Astrocyte of the hippocampus (primary cell): ENCODE measurements around the gene CERS5.

ENCODE experiments used
- DNase-seq: peaks from one replicate; pipeline ENCODE4 v3.0.0; 2011; ENCODE audit warnings: low read depth, low spot score

CERS5 gene

DNA sequence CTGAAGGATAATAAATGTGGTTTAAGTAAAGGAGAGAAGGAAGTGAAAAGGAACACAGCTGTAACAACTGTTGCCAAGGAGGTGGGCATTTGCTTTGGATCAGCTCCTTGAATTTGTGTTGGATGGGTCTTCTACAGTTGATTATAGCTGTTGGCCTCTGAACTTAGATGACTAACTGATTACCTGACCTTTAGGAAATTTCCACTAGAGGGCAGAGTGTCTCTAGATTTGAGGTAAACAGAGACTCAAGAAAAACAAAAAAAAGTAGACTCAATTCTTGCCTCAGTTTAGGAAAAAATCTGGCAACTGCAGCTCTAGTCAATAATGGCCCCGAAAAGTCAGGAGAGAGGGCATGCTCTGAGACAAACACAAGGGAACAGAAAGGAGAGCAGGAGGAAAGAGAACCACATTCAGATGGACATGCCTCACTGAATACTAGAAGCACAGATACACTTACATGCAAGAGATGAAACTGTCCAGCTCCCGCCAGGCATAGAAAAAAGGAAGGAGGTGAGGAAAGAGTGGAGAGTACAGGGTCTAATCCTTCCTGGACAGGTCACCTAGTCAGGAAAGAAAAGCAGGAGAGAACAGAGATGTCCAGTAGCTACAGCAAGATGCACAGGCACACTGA lies 34.5 kb downstream of the CERS5 start:
- DNase-seq, result peak; percentile 54

DNA sequence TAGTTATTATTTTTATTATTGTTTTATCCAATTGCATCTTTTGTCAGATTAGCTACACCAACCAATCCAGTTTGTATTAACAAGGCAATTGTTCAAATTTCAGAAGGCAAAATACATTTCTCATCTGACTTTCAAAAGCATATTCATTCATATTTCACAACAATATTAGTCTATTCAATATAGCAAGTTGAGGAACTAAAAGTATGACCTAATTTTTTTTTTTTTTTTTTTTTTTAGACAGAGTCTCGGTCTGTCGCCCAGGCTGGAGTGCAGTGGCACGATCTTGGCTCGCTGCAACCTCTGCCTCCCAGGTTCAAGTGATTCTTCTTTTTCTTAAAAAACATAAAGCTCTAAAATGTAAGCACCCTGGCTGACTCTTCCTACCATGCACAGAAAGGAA lies 37.9 kb downstream of the CERS5 start:
- DNase-seq, result no peak

GRCh38 chr12:50127546-50127945 lies 39.6 kb downstream of the CERS5 start:
- DNase-seq, result no peak

- DNase-seq, result no peak
These were observed 44.0 kb downstream of the CERS5 start for GRCh38 chr12:50123203-50123602.

DNA sequence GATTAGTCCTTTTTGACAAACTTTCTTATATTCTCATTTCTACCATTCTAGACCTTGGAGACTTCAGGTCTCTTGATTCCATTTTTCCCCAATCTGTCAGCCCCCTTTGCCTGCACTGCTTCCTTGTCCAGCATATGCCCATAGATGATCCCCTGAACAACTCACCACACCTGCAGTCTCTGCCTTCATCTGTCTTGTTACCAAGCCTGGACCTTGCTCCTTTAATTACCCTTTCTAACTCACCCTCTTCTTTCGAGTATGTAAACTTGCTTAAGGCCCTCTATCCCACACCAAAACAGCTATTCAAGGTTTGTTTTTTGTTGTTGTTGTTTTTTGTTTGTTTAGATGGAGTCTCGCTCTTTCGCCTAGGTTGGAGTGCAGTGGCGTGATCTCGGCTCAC lies 45.5 kb downstream of the CERS5 start:
- DNase-seq, result no peak

DNA sequence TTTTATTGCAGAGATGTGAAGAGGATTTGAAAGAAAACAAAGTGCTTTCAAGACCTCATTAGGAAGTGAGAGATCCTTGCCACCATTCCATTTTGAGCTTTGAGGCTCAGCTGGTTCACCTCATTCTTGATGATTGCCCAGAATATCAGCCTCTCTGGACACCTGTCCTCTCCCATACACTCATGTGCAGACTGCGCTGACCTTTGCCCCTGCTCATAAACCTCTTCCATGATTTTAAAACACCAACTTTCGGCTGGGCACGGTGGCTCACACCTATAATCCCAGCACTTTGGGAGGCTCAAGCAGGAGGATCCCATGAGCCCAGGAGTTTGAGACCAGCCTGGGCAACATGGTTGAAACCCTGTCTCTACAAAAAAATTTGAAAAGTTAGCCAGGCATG lies 46.2 kb downstream of the CERS5 start:
- no peak for DNase-seq

DNA sequence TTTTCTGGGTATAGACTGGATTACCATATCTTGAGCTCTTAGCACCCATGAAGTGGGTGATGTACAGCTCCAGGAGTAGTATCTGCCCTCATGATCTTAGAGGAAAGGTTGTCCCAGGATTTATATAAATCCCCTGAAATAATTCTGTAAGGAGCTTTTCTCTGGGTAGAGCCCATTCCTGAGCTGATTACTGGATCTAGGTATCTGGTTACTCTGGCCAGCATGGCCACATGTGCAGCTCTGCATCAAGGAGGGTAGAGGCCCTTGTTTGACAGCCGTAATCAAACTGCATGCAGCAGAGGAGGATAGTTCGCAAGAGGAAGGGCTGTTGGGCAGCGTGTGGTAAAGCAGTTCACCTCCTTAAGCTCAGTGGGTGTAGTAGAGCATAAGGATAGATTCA lies 46.6 kb downstream of the CERS5 start:
- DNase-seq, result no peak

DNA sequence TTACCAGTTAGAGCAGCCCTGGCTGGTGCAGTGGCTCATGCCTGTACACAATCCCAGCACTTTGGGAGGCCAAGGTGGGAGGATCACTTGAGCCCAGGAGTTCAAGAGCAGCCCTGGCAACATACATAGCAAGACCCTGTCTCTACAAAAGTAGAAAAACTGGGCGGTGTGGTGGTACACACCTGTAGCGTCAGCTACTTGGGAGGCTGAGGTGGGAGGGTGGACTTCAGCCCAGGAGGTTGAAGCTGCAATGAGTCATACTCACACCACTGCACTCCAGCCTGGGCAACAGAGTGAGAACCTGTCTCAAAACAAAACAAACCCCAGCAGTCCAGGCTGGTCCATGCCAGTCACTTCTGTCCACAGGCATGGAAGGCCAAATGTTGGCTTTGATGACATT lies 47.8 kb downstream of the CERS5 start:
- DNase-seq, result no peak

GRCh38 chr12:50117057-50117622 lies 50.0 kb downstream of the CERS5 start:
- no peak for DNase-seq

- no peak for DNase-seq
These were observed 54.5 kb downstream of the CERS5 start for GRCh38 chr12:50112456-50113218.

GRCh38 chr12:50111693-50112455 lies 55.3 kb downstream of the CERS5 start, which contains the start of gene COX14:
TSS of gene COX14 (plus strand) at chr12:50112236. CDS start at chr12:50120044, 7,808 bp downstream.
- DNase-seq, result peak; percentile 100

- no peak for DNase-seq
These were observed 55.8 kb downstream of the CERS5 start for GRCh38 chr12:50111395-50111692.

DNA sequence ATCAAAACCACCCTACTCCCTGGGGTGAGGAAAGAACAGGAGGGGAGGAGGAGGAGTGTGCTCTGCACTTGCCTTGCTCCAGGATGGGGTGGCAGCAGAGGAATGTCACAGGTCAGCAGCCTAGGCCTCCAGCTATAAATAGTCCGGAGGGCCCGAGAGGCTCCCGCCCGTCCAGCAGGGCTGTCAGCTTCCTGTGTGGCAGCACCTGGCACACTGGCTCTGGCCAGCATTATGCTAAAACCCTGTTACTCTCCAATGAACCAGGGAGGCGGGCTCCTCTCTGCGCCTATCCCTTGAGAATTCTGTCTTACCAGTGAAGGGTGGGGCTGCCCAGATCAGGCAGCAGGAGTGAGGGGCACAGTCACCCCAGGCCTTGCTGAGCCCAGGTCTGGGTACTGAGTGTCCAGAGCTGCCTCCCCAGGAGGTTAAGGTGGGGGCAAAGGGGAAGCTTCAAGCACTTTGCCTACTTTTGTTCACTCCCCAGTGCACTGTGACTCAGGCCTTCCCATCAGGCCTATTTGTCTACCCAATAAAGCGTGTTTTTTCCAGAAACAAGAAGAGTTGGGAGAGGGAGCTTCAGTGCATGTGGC lies 56.3 kb downstream of the CERS5 start:
- peak; percentile 21 for DNase-seq

GRCh38 chr12:50110127-50110761 lies 56.9 kb downstream of the CERS5 start:
- no peak for DNase-seq

GRCh38 chr12:50109319-50109718 lies 57.9 kb downstream of the CERS5 start:
- no peak for DNase-seq

- DNase-seq, result no peak
These were observed 59.5 kb downstream of the CERS5 start for GRCh38 chr12:50107416-50108268.

DNA sequence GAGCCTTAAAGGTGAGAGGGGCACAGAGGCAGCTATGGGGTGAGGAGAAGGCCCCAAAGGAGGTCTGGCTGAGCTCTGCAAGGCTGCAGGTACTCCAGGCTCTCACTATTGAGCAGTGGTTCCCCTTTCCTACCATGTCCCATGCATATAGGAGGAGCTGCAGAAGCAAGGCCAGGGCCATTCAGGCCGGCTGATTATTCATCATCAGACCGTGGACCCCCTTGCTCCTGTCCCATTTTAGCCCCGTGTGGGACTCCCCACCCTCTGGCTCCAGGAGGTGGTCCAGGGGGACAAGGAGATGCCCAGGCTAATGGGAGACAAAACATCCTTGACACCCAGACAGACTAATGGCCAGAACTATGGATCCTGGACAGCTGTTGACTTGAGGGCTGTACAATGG lies 60.3 kb downstream of the CERS5 start:
- DNase-seq, result no peak

DNA sequence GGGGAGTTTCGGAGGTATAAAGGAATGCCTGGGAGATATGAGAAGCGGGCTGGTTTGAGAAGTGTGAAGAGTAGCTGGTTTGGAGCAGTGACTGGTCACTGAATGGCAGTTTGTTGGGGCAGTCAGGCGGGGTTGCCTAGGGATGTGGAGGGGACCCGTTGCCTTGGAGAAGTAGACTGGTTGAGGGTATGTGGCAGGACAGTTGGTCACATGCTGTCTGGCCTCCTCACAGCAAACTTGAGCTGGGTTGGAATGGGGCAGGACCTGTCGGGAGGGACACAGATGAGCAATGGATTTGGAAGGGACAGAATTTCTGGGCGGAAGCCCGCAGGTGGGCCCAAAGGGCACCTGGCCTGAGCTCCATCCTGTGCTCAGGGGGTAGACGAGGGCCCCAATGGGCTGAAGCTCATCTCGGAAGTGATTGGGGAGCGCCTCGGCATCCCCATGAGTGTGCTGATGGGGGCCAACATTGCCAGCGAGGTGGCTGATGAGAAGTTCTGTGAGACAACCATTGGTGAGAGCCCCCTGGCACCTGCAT lies 61.2 kb downstream of the CERS5 start:
- DNase-seq, result no peak

- DNase-seq, result no peak
These were observed 62.5 kb downstream of the CERS5 start for GRCh38 chr12:50104417-50105366.
